NOMO-1 treated with dmso at 0.1 percent for 144 hours (cell line): Measurements from ENCODE around the gene GNAI2.
"Not testable (repeated sequence)": the region's sequence is repeated elsewhere in the genome, so short reads cannot be mapped to it uniquely, and the experiment has no call there.

ENCODE experiments used
- DNase-seq: peaks from one replicate; lab custom pipeline; 2025; ENCODE audit not compliant: unreplicated experiment; lab: John Stamatoyannopoulos, UW

GNAI2 gene

GRCh38 chr3:50244813-50245212 lies 8.8 kb downstream of the GNAI2 start:
- DNase-seq = not testable (repeated sequence)

- DNase-seq = no peak
These were observed 9.3 kb downstream of the GNAI2 start for GRCh38 chr3:50245251-50245745.

GRCh38 chr3:50245831-50246516 lies 10.0 kb downstream of the GNAI2 start:
- DNase-seq = peak; percentile 66

- DNase-seq = no peak
These were observed 10.5 kb downstream of the GNAI2 start for GRCh38 chr3:50246517-50246954.

- no peak for DNase-seq
These were observed 12.4 kb downstream of the GNAI2 start for GRCh38 chr3:50248387-50248786.

GRCh38 chr3:50249457-50249856 lies 13.5 kb downstream of the GNAI2 start:
- DNase-seq = no peak

GRCh38 chr3:50250514-50250913 lies 14.5 kb downstream of the GNAI2 start:
- no peak for DNase-seq

- no peak for DNase-seq
These were observed 15.2 kb downstream of the GNAI2 start for GRCh38 chr3:50251220-50251619.

GRCh38 chr3:50254577-50255250 lies 18.7 kb downstream of the GNAI2 start:
- no peak for DNase-seq

GRCh38 chr3:50255251-50255615 lies 19.2 kb downstream of the GNAI2 start:
- no peak for DNase-seq

- no peak for DNase-seq
These were observed 21.2 kb downstream of the GNAI2 start for GRCh38 chr3:50256978-50257890.

GRCh38 chr3:50258029-50258680 lies 22.2 kb downstream of the GNAI2 start:
- DNase-seq = no peak

GRCh38 chr3:50258979-50259378 lies 23.0 kb downstream of the GNAI2 start:
- no peak for DNase-seq

- no peak for DNase-seq
These were observed 23.5 kb downstream of the GNAI2 start for GRCh38 chr3:50259432-50260026.

GRCh38 chr3:50260027-50260941 lies 24.3 kb downstream of the GNAI2 start:
- DNase-seq = peak; percentile 64

GRCh38 chr3:50260942-50261441 lies 25.0 kb downstream of the GNAI2 start:
- DNase-seq = no peak

GRCh38 chr3:50261505-50261904 lies 25.5 kb downstream of the GNAI2 start:
- no peak for DNase-seq

- not testable (repeated sequence) for DNase-seq
These were observed 26.2 kb downstream of the GNAI2 start for GRCh38 chr3:50262200-50262599.

- DNase-seq = no peak
These were observed 26.8 kb downstream of the GNAI2 start for GRCh38 chr3:50262778-50263177.
